ENCODE results near the gene PITPNM2. TPM values are rescaled to one million over a fixed set of nuclear protein-coding genes. Genes with fewer than 3 reads are reported as not detected.
A peak's percentile ranks its signal among the peaks of the same experiment; 100 is the strongest.

Gene PITPNM2
- total and polyA plus RNA-seq, 8 donors, result 1.8 to 28.1 (median 7.4) TPM

- intact Hi-C loops (cut with DNase I; ENCODE audit: low total_unique reads), result no loop called here
- TF ChIP-seq EP300 (IDR thresholded peaks at IDR 0.05) (no peak), POLR2A (IDR thresholded peaks at IDR 0.05) (no peak), POLR2AphosphoS5 (IDR thresholded peaks at IDR 0.05) (no peak), CTCF (IDR thresholded peaks at IDR 0.05) (no peak)
- WGBS, 5 donors, result 60 to 81% (median 68%) methylated on average over 4 of the region's 4 CpGs
Measured at GRCh38 chr12:123180171-123180570, 29.3 kb upstream of the PITPNM2 start.

GRCh38 chr12:123171967-123172366 lies 21.1 kb upstream of the PITPNM2 start:
- 66 to 85% (median 71%) methylated on average over 5 of the region's 5 CpGs for WGBS, 5 donors
- Histone ChIP-seq H3K27ac (no peak overlapping the region), H3K27me3 (no peaks in the 10 kb centered on the region), H3K4me3 (no peak overlapping the region), H3K4me1 (no peaks in the 10 kb centered on the region), H3K36me3 (peaks cover 4 to 49% (median 36%) of the 10 kb centered on the region in 4 donors), H3K9me3 (no peaks in the 10 kb centered on the region)
- TF ChIP-seq EP300 (IDR thresholded peaks at IDR 0.05) (no peak), POLR2AphosphoS5 (IDR thresholded peaks at IDR 0.05) (no peak), CTCF (IDR thresholded peaks at IDR 0.05) (no peak), POLR2A (IDR thresholded peaks at IDR 0.05) (no peak)
- no peak for DNase-seq
- intact Hi-C loops (cut with DNase I; ENCODE audit: low total_unique reads), result loop anchor here (10.0 kb wide), 1 partner anchor 53 kb away; no protein-coding TSS in a partner anchor

More at GRCh38 chr12:123180171-123180570, 29.3 kb upstream of the PITPNM2 start:
- Histone ChIP-seq H3K27me3 (no peaks in the 10 kb centered on the region), H3K27ac (no peak overlapping the region), H3K4me3 (no peak overlapping the region), H3K4me1 (no peaks in the 10 kb centered on the region), H3K9me3 (no peaks in the 10 kb centered on the region), H3K36me3 (peaks cover 0 to 72% (median 60%) of the 10 kb centered on the region in 4 donors)
- DNase-seq, result no peak

- Histone ChIP-seq H3K9me3 (no peaks in the 10 kb centered on the region), H3K27ac (no peak overlapping the region), H3K27me3 (no peaks in the 10 kb centered on the region), H3K4me3 (no peak overlapping the region), H3K36me3 (peaks cover 0 to 47% (median 39%) of the 10 kb centered on the region in 4 donors), H3K4me1 (peaks cover 0 to 9% (median 0%) of the 10 kb centered on the region in 4 donors)
- intact Hi-C loops (cut with DNase I; ENCODE audit: low total_unique reads), result no loop called here
- DNase-seq, result no peak
- 47 to 88% (median 50%) methylated on average over 2 of the region's 2 CpGs for WGBS, 5 donors
- TF ChIP-seq CTCF (IDR thresholded peaks at IDR 0.05), result no peak
- no peak for TF ChIP-seq EP300 (IDR thresholded peaks at IDR 0.05)
- TF ChIP-seq POLR2AphosphoS5 (IDR thresholded peaks at IDR 0.05), result no peak
- TF ChIP-seq POLR2A (IDR thresholded peaks at IDR 0.05), result no peak
Measured at GRCh38 chr12:123167329-123167728, 16.4 kb upstream of the PITPNM2 start.

DNA sequence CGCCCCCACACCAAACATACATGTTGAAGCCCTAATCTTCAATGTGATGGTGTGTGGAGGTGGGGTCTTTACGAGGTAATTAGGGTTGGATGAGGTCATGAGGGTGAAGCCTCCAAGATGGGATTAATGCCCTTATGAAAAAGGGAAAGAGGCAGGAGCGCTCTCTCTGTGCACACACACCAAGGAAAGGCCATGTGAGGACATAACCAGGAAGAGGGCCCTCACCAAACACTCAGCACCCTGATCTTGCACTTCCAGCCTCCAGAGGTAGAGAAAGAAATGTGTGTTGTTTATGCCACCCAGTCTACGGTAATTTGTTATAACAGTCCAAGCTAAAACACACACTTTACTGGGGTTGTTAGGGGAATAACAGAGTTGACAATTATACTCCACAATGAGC lies 14.6 kb upstream of the PITPNM2 start:
- WGBS, 5 donors, result 35 to 74% (median 68%) methylated on average over 4 of the region's 4 CpGs
- TF ChIP-seq EP300 (IDR thresholded peaks at IDR 0.05) (no peak), POLR2A (IDR thresholded peaks at IDR 0.05) (no peak), POLR2AphosphoS5 (IDR thresholded peaks at IDR 0.05) (no peak), CTCF (IDR thresholded peaks at IDR 0.05) (no peak)
- Histone ChIP-seq H3K36me3 (peaks cover 0 to 39% (median 26%) of the 10 kb centered on the region in 4 donors), H3K9me3 (no peaks in the 10 kb centered on the region), H3K27ac (peak overlapping the region in 2 of 5 donors; percentile 4 to 11), H3K4me1 (peaks cover 0 to 19% (median 9%) of the 10 kb centered on the region in 4 donors), H3K4me3 (no peak overlapping the region), H3K27me3 (no peaks in the 10 kb centered on the region)
- no peak for DNase-seq
- intact Hi-C loops (cut with DNase I; ENCODE audit: low total_unique reads), result no loop called here
